Myocyte (in vitro differentiated cells): ENCODE measurements around the gene TMEM150C. TPM values are rescaled to one million over a fixed set of nuclear protein-coding genes. Genes with fewer than 3 reads are reported as not detected.
"Not testable (repeated sequence)": the region's sequence is repeated elsewhere in the genome, so short reads cannot be mapped to it uniquely, and the experiment has no call there.

Experiments used
- DNase-seq: peaks from one replicate; pipeline ENCODE4 v3.0.0-alpha.2; 2012; ENCODE audit warnings: low read depth
- total RNA-seq: library from RNA; depleted of rRNA; stranded (reverse); fragments of >200 nt; gene quantifications from 2 replicates; pipeline ENCODE4 v1.2.3, GENCODE V29; 2014

TMEM150C gene
- total RNA-seq, 1 donor from 2014 or later, result 1.5 TPM

- DNase-seq, result no peak
These were observed 82.2 kb downstream of the TMEM150C start for GRCh38 chr4:82479562-82479961.

- not testable (repeated sequence) for DNase-seq
These were observed 84.3 kb downstream of the TMEM150C start for GRCh38 chr4:82477469-82477868.

GRCh38 chr4:82475931-82476330 is 85.9 kb downstream of the TMEM150C start:
- not testable (repeated sequence) for DNase-seq

GRCh38 chr4:82473621-82474164 is 88.1 kb downstream of the TMEM150C start:
- no peak for DNase-seq

DNA sequence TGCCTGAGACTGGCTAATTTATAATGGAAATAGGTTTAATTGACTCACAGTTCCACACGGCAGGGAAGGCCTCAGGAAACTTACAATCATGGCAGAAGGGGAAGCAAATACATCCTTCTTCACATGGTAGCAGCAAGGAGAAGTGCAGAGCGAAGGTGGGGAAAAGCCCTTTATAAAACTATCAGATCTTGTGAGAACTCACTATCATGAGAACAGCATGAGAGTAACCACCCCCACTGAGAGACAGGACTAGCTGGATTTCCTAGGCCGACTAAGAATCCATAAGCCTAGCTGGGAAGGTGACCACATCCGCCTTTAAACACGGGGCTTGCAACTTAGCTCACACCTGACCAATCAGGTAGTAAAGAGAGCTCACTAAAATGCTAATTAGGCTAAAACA is 88.7 kb downstream of the TMEM150C start:
- not testable (repeated sequence) for DNase-seq

DNA sequence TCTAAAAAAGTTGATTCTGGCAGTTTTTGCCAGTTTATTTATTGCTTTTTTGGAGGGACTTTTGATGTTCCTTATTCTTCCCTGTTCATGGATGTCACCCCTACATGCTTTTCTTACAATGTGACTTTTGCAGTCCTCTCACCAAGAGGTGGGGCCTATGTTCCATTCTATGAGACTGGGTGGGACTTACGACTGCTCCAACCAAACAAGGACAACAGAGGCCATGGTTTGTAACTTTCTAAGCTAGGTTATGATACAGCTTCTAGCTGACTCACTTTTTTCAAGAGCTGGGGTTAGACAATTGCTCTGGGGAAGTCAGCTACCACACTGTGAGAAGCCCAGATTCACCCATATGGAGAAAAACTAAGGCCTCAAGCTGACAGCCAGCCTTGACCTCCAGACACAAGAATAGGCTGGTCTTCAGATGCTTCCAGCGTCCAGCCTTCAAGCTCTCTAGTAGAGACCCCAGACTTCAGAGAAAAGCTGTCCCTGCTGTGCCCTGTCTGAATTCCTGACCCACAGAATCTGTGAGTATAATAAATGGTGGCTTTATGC is 91.9 kb downstream of the TMEM150C start:
- peak; percentile 19 for DNase-seq

- no peak for DNase-seq
These were observed 94.3 kb downstream of the TMEM150C start for GRCh38 chr4:82467471-82467870.

DNA sequence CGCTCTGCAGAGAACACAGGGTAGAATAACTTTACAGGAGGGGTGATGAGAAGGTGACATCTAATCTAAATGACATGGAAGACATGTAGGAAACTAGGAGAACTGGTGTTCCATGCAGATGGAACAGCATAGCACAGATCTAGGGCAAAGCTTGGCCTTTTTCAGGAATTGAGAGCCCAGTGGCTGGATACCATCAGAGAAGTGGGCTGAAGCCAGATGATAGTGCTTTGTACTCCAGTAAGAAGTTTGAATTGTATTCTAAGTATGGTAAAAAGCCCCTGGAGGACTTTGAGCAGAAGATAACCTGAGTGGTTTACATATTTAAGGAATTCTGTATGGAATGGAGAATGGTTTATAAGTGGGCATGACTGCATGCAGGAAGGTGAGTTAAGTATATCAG is 98.6 kb downstream of the TMEM150C start:
- no peak for DNase-seq

DNA sequence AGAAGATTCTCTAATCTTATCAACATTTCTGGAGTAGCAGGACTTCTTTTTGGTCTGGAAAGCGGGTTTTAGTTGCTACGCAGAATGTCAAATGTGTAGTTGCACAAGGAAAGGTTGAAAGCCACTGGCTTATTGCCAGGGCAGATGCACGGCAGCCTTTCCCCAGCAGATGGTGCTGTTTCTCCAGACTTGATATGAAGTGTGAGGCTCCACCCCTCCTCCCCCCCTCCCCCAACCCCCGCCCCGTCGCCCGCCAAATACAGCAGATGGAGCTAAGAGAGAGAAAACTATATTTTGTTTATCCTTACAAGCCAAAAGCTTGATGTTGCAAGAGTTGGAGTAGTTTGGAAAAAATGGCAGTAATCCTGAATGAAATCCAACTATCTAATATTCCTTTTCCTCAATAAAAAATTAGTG is 99.4 kb downstream of the TMEM150C start:
- peak; percentile 84 for DNase-seq

- DNase-seq, result no peak
These were observed 100.1 kb downstream of the TMEM150C start for GRCh38 chr4:82461710-82462109.

DNA sequence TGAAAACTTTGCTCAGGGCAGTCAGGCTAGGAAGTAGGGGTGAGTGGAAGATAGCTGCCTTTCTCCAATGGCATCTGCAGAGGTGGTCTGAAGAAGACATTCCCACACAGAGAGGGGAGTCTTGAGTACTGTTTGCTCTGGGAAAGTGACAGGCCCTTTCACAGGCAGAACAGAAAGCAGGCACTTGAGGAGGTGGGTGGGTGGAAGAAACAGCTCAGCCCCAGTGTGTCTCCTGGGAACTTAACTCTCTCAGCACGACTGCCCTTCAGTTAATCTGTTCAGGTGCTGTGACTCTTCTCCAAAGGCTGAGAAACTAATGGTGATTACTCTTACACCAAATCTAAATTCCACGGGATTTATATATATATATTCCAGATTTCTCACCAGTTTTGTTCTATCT is 103.1 kb downstream of the TMEM150C start:
- DNase-seq, result no peak

DNA sequence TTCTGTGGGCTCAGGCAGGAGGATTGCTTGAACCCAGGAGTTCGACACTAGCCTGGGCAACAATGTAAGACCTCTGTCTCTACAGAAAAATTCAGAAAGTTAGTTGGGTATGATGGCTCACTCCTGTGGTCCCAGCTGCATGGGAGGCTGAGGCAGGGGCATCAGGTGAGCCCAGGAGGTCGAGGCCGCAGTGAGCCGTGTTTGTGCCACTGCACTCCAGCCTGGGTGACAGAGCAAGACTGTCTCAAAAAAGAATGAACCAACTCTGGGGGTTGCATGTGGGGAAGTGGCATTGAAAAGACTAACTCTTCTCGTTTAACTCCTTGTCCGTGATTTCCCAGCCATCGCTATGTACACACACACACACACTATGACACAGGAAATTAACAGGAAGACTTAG is 104.5 kb downstream of the TMEM150C start:
- no peak for DNase-seq

- no peak for DNase-seq
These were observed 109.8 kb downstream of the TMEM150C start for GRCh38 chr4:82452026-82452425.

DNA sequence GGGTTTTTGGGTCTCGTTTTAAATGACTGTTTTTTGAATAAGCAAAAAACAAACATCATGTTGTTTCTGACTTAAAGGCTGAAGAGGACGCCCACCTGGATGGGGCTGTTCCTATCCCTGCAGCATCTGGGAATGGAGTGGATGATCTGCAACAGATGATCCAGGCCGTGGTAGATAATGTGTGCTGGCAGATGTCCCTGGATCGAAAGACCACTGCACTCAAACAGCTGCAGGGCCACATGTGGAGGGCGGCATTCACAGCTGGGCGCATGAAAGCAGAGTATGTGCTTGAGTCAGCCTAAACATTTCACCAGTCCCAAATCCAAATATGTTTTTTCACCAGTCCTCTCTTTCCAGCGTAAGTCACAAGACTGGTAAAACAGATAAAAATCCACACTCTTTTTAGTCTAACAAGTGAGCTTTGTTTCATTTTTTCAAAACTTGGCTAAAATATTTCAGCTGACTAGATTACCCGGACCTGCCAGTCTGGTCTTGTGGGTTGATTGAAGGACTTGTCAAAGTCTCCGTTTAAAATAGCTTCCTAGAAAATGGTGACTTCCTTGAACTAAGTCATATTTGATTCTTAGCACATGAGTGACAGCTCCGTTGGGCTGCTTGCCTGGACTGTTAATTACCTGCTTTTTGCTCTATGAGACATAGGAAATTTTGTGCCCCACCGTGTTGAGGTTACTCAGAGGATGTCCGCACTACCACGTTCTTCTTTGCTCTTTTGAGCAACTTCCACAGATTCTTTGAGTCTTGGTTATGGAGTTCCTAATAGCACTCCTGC is 110.6 kb downstream of the TMEM150C start:
- DNase-seq, result no peak

DNA sequence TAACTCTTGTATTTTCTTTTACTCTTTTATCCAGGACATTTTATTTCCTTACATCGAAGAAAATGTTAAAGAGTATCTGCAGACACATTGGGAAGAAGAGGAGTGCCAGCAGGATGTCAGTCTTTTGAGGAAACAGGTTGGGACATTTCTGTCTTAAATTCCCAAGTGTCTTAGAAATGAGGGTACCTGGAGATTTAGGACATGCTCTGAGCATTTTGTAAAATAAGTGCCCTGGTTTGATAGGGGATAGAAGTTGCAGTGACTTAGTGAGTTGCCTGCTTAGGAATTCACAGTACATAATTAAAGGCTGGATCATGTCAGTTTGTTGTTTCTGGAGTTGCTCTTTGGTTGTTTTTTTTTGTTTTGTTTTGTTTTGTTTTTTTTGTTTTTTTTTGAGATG is 113.9 kb downstream of the TMEM150C start:
- no peak for DNase-seq

DNA sequence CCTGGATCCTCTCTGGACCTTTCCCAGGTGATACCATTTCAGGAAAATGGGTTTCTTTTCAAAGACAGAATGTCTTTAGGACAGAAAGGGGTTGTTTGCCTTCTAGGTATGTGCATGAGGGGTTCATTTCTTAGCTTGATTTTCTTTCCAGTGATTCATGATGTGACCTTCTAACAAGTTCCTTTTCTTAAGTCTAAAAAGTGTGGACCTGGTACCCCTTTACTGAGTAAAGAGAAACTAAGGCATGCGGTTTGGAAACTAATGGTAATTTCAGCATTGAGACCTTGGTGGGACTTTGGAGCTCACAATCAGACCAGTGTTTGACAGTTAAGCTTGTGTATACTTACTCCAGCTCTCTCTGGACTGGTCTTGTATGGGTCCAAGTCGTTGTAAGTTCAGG is 122.7 kb downstream of the TMEM150C start:
- DNase-seq, result no peak

DNA sequence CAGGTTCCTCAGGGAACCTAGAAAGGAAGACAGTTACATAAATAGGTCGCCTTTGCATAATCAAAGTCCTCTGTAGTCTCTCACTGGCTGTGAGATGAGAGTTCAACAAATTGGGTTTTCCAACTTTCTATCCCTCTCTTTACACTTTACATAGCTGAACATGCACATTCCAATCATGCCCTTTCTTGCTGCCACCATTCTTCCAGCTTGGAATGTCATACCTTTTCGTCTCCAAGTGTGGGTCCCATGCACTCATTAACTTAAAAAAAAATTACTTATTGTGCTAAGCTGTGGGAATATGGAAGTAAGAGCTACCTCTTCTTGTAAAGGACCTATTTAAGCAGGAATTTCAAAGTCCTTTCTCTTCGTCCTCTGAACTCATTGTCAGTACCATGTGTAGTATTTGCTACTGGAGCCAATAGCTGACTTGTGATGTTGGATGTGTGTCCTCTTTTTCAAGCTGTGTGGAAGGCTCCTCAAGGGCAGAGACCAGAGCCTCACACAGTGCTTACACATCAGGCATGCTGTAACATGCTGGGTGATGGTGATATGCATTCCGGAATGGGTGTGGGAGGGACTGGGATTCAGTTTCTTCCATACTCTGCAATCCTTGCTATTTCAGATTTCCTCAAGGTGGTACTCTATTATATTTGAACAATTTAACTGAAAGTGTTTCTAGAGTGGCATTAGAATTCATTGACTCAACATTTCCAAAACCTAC is 124.3 kb downstream of the TMEM150C start:
- DNase-seq, result no peak

GRCh38 chr4:82436780-82437179 is 125.0 kb downstream of the TMEM150C start:
- DNase-seq, result no peak

DNA sequence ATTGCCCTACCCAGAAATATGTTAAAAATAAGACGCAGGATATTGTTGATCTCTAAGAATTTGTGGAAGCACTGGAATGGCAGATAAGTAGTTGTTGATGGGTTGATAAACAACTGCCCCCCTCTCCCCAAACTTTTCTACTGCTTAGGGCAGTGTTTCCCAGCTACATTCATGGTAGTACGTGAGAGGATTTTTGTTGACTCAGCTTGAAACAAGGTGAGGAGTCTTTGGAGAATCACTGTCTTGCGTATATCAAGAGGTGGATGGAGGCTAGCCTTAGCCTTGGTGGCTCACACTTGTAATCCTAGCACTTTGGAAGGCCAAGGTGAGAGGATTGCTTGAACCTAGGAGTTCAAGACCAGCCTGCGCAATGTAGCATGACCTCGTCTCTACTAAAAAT is 125.7 kb downstream of the TMEM150C start:
- DNase-seq, result no peak

GRCh38 chr4:82434949-82435348 is 126.8 kb downstream of the TMEM150C start:
- no peak for DNase-seq

DNA sequence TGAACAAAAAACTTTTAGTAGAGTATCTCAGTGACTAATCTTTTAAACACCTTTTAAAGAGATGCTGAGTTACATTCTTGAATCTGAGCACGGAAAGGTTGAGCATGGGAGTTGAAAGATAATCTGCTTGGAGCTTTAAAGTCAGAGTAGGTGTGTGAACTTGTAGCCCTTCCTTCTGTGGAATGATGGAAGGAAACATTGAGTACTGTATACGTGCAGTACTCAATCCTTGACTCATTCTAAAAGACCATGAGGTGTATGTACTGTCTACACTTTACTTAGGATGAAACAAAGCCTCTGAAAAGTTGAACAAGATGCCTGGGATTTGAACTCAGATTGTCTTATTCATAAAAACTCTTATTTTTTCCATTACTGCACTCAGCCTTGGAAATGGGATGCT is 128.0 kb downstream of the TMEM150C start:
- no peak for DNase-seq
